ENCODE results near the gene ENTPD2. TPM values are rescaled to one million over a fixed set of nuclear protein-coding genes. Genes with fewer than 3 reads are reported as not detected.
A peak's percentile ranks its signal among the peaks of the same experiment; 100 is the strongest.

Gene ENTPD2
- total RNA-seq, 1 experiment from 2014 or later: 31.5 TPM

DNA sequence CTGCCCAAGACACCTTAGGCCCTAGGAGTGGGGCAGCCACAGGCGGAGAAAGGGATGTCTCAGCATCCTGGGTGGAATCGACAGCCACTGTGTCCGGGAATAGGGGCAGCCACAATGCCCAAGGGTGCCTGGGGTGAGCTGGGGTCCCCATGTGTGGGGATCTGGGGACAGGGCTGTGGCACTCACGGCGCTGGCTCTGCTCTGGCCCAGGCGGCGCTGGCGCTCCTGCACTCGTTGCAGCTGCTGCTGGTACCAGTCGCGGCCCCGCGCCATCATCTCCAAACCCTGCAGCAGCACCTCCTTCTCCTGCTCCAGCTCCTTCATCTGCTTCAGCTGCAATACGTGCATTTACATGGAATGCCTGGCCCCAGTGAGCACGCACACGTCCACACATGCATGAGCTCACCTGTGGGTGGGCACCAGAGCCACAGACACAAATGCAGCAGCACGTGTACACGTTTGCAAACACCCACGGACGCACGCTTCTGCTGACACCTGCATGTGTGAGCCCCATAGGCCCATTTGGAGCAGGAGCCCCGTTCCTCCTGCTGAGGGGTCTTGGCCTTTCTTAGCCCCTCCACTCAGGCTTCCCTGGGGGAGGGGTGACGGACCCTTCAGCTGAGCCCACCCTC lies 11.6 kb upstream of the ENTPD2 start:
- no peaks in the 10 kb centered on the region for H3K36me3 Mint-ChIP-seq (ENCODE audit: insufficient read depth, unreplicated experiment)
- DNase-seq (ENCODE audit: unreplicated experiment): no peak
- H3K9me3 Mint-ChIP-seq (ENCODE audit: unreplicated experiment): no peaks in the 10 kb centered on the region
- H3K4me1 Mint-ChIP-seq (ENCODE audit: insufficient read depth, unreplicated experiment): peaks cover 17% of the 10 kb centered on the region
- CTCF ChIA-PET: interaction anchor here (0.5 to 10.9 kb wide), 10 partner anchors 10 to 271 kb away, joined by 3 to 170 read pairs (median 14); partner anchors contain the start of genes ABCA2, FUT7, MAN1B1 and NPDC1
- H3K27ac Mint-ChIP-seq (ENCODE audit: low read depth, unreplicated experiment): no peak overlapping the region
- H3K27me3 Mint-ChIP-seq (ENCODE audit: insufficient read depth, unreplicated experiment): no peaks in the 10 kb centered on the region
- POLR2A ChIA-PET: interaction anchor here (1.7 kb wide), 1 partner anchor 21 kb away, joined by 13 read pairs; the partner anchor contains the start of gene MAN1B1
- no TSS peak for BruUV-seq (replicated peaks)
- H3K4me3 Mint-ChIP-seq (ENCODE audit: unreplicated experiment): no peak overlapping the region
- intact Hi-C loops (cut with micrococcal nuclease): no loop called here
- TF ChIP-seq, protein P1, sequence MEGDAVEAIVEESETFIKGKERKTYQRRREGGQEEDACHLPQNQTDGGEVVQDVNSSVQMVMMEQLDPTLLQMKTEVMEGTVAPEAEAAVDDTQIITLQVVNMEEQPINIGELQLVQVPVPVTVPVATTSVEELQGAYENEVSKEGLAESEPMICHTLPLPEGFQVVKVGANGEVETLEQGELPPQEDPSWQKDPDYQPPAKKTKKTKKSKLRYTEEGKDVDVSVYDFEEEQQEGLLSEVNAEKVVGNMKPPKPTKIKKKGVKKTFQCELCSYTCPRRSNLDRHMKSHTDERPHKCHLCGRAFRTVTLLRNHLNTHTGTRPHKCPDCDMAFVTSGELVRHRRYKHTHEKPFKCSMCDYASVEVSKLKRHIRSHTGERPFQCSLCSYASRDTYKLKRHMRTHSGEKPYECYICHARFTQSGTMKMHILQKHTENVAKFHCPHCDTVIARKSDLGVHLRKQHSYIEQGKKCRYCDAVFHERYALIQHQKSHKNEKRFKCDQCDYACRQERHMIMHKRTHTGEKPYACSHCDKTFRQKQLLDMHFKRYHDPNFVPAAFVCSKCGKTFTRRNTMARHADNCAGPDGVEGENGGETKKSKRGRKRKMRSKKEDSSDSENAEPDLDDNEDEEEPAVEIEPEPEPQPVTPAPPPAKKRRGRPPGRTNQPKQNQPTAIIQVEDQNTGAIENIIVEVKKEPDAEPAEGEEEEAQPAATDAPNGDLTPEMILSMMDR (IDR thresholded peaks at IDR 0.05; ENCODE audit: unreplicated experiment): no peak

DNA sequence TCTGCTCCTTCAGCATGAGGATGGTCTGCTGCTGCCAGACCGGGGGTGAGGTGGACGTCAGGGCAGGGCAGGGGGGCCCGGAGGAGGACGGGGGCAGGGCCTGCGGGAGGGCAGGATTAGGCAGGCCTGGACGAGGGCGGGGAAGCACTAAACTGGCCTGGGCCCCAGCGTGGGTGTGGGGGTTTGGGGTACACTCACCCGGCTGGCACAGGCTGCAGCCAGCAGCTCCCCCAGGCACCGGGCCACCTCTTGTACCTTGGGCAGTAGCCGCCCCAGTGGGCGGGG lies 11.0 kb upstream of the ENTPD2 start:
- Mint-ChIP-seq H3K36me3 (ENCODE audit: insufficient read depth, unreplicated experiment) (no peaks in the 10 kb centered on the region), H3K9me3 (ENCODE audit: unreplicated experiment) (no peaks in the 10 kb centered on the region), H3K27me3 (ENCODE audit: insufficient read depth, unreplicated experiment) (no peaks in the 10 kb centered on the region), H3K4me1 (ENCODE audit: insufficient read depth, unreplicated experiment) (peaks cover 17% of the 10 kb centered on the region), H3K27ac (ENCODE audit: low read depth, unreplicated experiment) (no peak overlapping the region), H3K4me3 (ENCODE audit: unreplicated experiment) (no peak overlapping the region)
- no peak for DNase-seq (ENCODE audit: unreplicated experiment)
- BruUV-seq (replicated peaks): no TSS peak
- intact Hi-C loops (cut with micrococcal nuclease): loop anchor here (1.0 kb wide), 1 partner anchor 19 kb away; the partner anchor contains the start of gene NPDC1
- POLR2A ChIA-PET: interaction anchor here (1.7 to 2.3 kb wide), 2 partner anchors 18 to 22 kb away, joined by 12 to 13 read pairs; partner anchors contain the start of genes MAN1B1 and NPDC1
- CTCF ChIA-PET: interaction anchor here (0.5 to 10.9 kb wide), 13 partner anchors 8 to 664 kb away, joined by 3 to 170 read pairs (median 6); partner anchors contain the start of genes ABCA2, FUT7, MAN1B1 and NPDC1
- TF ChIP-seq, protein P1 (IDR thresholded peaks at IDR 0.05; ENCODE audit: unreplicated experiment): no peak

DNA sequence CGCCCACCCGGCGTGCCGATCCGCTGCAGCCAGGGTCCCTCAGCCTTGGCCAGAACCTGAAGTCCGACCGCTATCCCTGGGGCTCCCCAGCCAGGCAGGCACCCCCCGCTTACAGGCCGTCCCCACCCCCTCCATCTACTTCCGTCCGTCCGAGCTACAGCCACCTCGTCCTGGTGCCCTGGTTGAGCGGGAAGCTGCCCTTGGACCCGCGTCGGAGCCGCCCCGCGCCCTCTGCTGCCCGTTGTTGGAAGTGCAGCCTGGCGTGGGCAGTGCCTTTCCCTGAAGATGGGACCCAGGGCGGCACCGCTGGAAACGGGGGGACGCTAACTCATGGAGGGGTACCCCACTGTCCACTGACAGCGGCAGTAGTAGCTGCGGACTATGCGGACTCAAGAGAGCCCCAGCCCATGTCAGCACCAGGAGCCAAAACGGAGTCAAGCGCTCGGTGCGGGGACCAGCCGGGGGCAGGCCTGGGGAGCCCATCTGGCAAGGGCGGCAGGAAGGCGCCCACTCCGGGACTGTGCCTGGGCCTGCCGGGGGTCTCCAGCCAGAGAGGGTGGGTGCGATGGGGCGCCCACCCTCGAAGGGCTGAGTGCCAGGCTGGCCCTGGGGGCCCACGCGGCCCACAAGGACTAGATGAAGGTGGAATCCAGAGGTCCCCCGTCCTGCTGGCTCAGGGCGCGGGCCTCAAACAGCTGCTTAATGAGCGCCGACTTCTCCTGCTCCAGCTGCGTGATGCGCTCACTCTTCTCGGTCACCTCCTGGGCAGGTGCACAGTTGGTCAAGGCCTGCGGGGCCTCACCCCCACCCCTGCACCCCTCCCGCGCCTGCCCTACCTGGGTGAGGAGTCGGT lies 10.4 kb upstream of the ENTPD2 start:
- ChIA-PET CTCF (interaction anchor here (0.5 to 10.9 kb wide), 15 partner anchors 8 to 664 kb away, joined by 3 to 170 read pairs (median 4); partner anchors contain the start of genes ABCA2, CLIC3, FUT7 and MAN1B1), POLR2A (interaction anchor here (1.0 to 2.3 kb wide), 3 partner anchors 18 to 22 kb away, joined by 3 to 13 read pairs (median 12); partner anchors contain the start of genes MAN1B1 and NPDC1)
- DNase-seq (ENCODE audit: unreplicated experiment): peak; percentile 68
- no peaks in the 10 kb centered on the region for H3K36me3 Mint-ChIP-seq (ENCODE audit: insufficient read depth, unreplicated experiment)
- BruUV-seq (replicated peaks): no TSS peak
- peaks cover 17% of the 10 kb centered on the region for H3K4me1 Mint-ChIP-seq (ENCODE audit: insufficient read depth, unreplicated experiment)
- no peaks in the 10 kb centered on the region for H3K27me3 Mint-ChIP-seq (ENCODE audit: insufficient read depth, unreplicated experiment)
- TF ChIP-seq, protein P1 (IDR thresholded peaks at IDR 0.05; ENCODE audit: unreplicated experiment): peak; percentile 96
- no peaks in the 10 kb centered on the region for H3K9me3 Mint-ChIP-seq (ENCODE audit: unreplicated experiment)
- H3K27ac Mint-ChIP-seq (ENCODE audit: low read depth, unreplicated experiment): no peak overlapping the region
- intact Hi-C loops (cut with micrococcal nuclease): loop anchor here (1.0 kb wide), 1 partner anchor 18 kb away; the partner anchor contains the start of gene NPDC1
- H3K4me3 Mint-ChIP-seq (ENCODE audit: unreplicated experiment): no peak overlapping the region

Data from MCF 10A (cell line).